ENCODE measurements around the gene SPINT1. TPM values are rescaled to one million over a fixed set of nuclear protein-coding genes. Genes with fewer than 3 reads are reported as not detected.

The SPINT1 gene
- total and polyA plus RNA-seq, 4 experiments from 2014 or later = 3.8 to 5.3 (median 4.0) TPM

DNA sequence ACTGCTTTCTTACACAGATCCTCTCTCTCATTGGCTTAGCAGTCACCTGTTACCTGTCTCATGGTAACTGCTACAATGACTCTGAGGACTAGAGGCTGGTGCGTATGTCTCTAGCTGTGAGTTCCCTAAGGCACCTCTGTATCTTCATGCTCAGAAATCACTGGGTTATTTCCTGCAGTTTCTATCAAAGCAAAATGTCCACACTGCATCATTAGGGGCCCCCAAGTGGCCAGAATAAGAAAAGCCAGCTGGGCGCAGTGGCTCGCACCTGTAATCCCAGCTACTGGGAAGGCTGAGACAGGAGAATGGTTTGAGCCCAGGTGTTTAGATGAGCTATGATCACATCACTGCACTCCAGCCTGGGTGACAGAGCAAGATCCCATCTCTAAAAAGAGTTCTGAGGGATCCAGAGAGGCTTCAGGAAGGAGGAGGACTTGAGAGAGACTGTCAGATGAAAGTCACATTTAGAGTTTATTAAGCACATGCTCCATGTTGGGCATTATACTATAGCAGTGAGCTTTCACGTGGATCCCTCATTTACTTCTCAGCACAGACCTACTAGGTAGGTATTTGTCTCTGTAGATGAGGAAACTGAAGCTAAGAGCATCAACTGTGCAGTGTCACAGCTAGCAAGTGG is 48.1 kb downstream of the SPINT1 start:
- Mint-ChIP-seq H3K4me3 (peak overlapping the region in 2 of 8 donors; percentile 20 to 49), H3K27ac (peak overlapping the region in 4 of 7 donors; percentile 12 to 57 (median 40)), H3K9me3 (no peaks in the 10 kb centered on the region), H3K27me3 (no peaks in the 10 kb centered on the region), H3K36me3 (peaks cover 0 to 13% of the 10 kb centered on the region in 2 donors), H3K4me1 (peaks cover 22 to 46% (median 32%) of the 10 kb centered on the region in 4 donors)
- peaks cover 21% of the 10 kb centered on the region for H3K4me1 ChIP-seq (ENCODE audit: insufficient read depth, low read length)
- H3K27me3 ChIP-seq (ENCODE audit: insufficient read depth, low read length) = no peaks in the 10 kb centered on the region
- CTCF ChIA-PET (ENCODE audit: partially characterized antibody) = interaction anchor here (0.6 to 6.1 kb wide), 18 partner anchors 9 to 294 kb away, joined by 3 to 200 read pairs (median 4); partner anchors contain the start of gene RHOV
- H3K36me3 ChIP-seq (ENCODE audit: insufficient read depth, low read length) = no peaks in the 10 kb centered on the region
- H3K9me3 ChIP-seq (ENCODE audit: control insufficient read depth in 1 of 2, low read length in 2 of 2) = no peaks in the 10 kb centered on the region
- intact Hi-C loops (cut with micrococcal nuclease) = loop anchor here (5.0 to 10.0 kb wide), 4 partner anchors 215 to 375 kb away; partner anchors contain the start of genes CCDC32, INO80 and RPUSD2
- DNase-seq = peak in 3 of 5 donors; percentile 16 to 34 (median 19)
- H3K27ac ChIP-seq (ENCODE audit: low read depth, low read length) = no peak overlapping the region
- no peak overlapping the region for H3K4me3 ChIP-seq (ENCODE audit: low read length in 2 of 2)
- POLR2A ChIA-PET (ENCODE audit: partially characterized antibody) = interaction anchor here (0.6 to 1.5 kb wide), 5 partner anchors 28 to 225 kb away, joined by 3 to 7 read pairs (median 3); no protein-coding TSS in a partner anchor

- Mint-ChIP-seq H3K27ac (peak overlapping the region in 6 of 7 donors; percentile 10 to 98 (median 42)), H3K36me3 (peaks cover 4 to 18% of the 10 kb centered on the region in 2 donors)
Measured at GRCh38 chr15:40892447-40893012, 48.7 kb downstream of the SPINT1 start.

DNA sequence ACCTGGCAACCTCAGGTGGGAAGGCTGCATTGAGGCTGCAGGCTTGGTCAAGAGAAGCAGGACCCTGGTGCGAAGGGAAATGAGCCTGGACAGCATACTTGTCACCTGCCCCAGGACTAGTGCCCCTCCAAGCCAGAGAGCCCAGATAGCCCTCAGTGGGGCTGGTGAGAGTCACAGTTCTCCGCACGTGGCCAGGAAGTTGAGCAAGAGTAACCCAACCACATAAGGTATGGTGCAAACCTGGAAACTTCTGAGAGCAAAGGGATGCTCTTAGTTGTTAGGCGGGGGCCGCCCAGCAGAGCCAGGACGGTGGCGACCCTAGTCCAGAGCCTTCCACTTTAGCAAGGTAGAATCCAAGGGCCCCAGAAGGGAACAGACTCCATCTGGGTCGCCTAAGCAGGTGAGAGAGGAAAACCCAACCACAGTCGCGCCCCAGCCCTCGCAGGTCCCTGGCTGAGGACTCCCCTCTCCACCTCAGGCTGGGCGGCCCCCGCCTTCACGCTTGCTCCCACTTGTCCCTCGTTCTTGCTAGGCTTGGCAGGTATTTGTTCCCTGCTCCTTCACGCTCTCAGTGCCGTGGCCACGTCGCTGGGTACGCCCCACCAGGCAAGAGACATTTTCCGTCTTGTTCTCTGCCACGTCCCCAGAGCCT is 49.3 kb downstream of the SPINT1 start:
- peak overlapping the region in 6 of 8 donors; percentile 33 to 99 (median 99) for H3K4me3 Mint-ChIP-seq
- CTCF ChIA-PET (ENCODE audit: partially characterized antibody) = interaction anchor here (0.6 to 6.3 kb wide), 16 partner anchors 11 to 303 kb away, joined by 3 to 245 read pairs (median 8); partner anchors contain the start of genes RAD51, RHOV and SPINT1

More at GRCh38 chr15:40892447-40893012, 48.7 kb downstream of the SPINT1 start:
- Mint-ChIP-seq H3K4me1 (peaks cover 22 to 50% (median 33%) of the 10 kb centered on the region in 4 donors), H3K27me3 (no peaks in the 10 kb centered on the region), H3K4me3 (peak overlapping the region in 4 of 8 donors; percentile 21 to 65 (median 36)), H3K9me3 (no peaks in the 10 kb centered on the region)
- Histone ChIP-seq H3K27ac (ENCODE audit: low read depth, low read length) (no peak overlapping the region), H3K27me3 (ENCODE audit: insufficient read depth, low read length) (no peaks in the 10 kb centered on the region), H3K4me1 (ENCODE audit: insufficient read depth, low read length) (peaks cover 21% of the 10 kb centered on the region), H3K9me3 (ENCODE audit: control insufficient read depth in 1 of 2, low read length in 2 of 2) (no peaks in the 10 kb centered on the region), H3K36me3 (ENCODE audit: insufficient read depth, low read length) (no peaks in the 10 kb centered on the region), H3K4me3 (ENCODE audit: low read length in 2 of 2) (no peak overlapping the region)
- CTCF ChIA-PET (ENCODE audit: partially characterized antibody) = interaction anchor here (0.6 to 6.1 kb wide), 18 partner anchors 8 to 293 kb away, joined by 3 to 200 read pairs (median 4); partner anchors contain the start of gene RHOV
- intact Hi-C loops (cut with micrococcal nuclease) = loop anchor here (5.0 to 10.0 kb wide), 4 partner anchors 215 to 375 kb away; partner anchors contain the start of genes CCDC32, INO80 and RPUSD2
- DNase-seq = no peak
- POLR2A ChIA-PET (ENCODE audit: partially characterized antibody) = interaction anchor here (1.2 to 1.5 kb wide), 3 partner anchors 29 to 224 kb away, joined by 3 to 7 read pairs (median 3); no protein-coding TSS in a partner anchor

GRCh38 chr15:40893733-40894680 is 50.2 kb downstream of the SPINT1 start, which contains the start of gene VPS18:
VPS18 (plus strand) TSS chr15:40894450; CDS start chr15:40894769, 319 bp downstream.
- peak within 1 kb of the TSS; percentile 95 to 99 (median 99) for H3K27ac Mint-ChIP-seq
- peak; percentile 97 to 98 (median 98) for DNase-seq
- H3K4me1 ChIP-seq (ENCODE audit: insufficient read depth, low read length) = peaks cover 21% of the 10 kb centered on the region
- H3K4me3 Mint-ChIP-seq = peak within 1 kb of the TSS; percentile 95 to 100 (median 99)
- ChIA-PET POLR2A (ENCODE audit: partially characterized antibody) (interaction anchor here (0.7 to 3.0 kb wide), 19 partner anchors 9 to 439 kb away, joined by 3 to 38 read pairs (median 5); partner anchors contain the start of genes CHAC1, CHP1, DNAJC17 and EXD1), CTCF (ENCODE audit: partially characterized antibody) (interaction anchor here (0.6 to 6.3 kb wide), 29 partner anchors 11 to 718 kb away, joined by 3 to 245 read pairs (median 4); partner anchors contain the start of genes CCDC32, CHP1, KNL1 and RAD51)
- H3K27ac ChIP-seq (ENCODE audit: low read depth, low read length) = peak within 1 kb of the TSS; percentile 86
- H3K4me3 ChIP-seq (ENCODE audit: low read length in 2 of 2) = peak within 1 kb of the TSS; percentile 53 to 86
- intact Hi-C loops (cut with micrococcal nuclease) = loop anchor here (1.0 to 10.0 kb wide), 11 partner anchors 10 to 377 kb away; partner anchors contain the start of genes CCDC32, CHP1, DNAJC17 and INO80
- H3K36me3 Mint-ChIP-seq = peaks cover 12 to 27% of the 10 kb centered on the region in 2 donors
- no peaks in the 10 kb centered on the region for H3K27me3 Mint-ChIP-seq
- H3K9me3 Mint-ChIP-seq = no peaks in the 10 kb centered on the region
- peaks cover 24 to 52% (median 36%) of the 10 kb centered on the region in 4 donors for H3K4me1 Mint-ChIP-seq
- no peaks in the 10 kb centered on the region for H3K9me3 ChIP-seq (ENCODE audit: control insufficient read depth in 1 of 2, low read length in 2 of 2)
- peaks cover 5% of the 10 kb centered on the region for H3K36me3 ChIP-seq (ENCODE audit: insufficient read depth, low read length)
- H3K27me3 ChIP-seq (ENCODE audit: insufficient read depth, low read length) = no peaks in the 10 kb centered on the region

More for the DNA sequence above, 49.3 kb downstream of the SPINT1 start:
- no peaks in the 10 kb centered on the region for H3K9me3 ChIP-seq (ENCODE audit: control insufficient read depth in 1 of 2, low read length in 2 of 2)
- H3K4me1 Mint-ChIP-seq = peaks cover 23 to 52% (median 34%) of the 10 kb centered on the region in 4 donors
- H3K27me3 ChIP-seq (ENCODE audit: insufficient read depth, low read length) = no peaks in the 10 kb centered on the region
- H3K36me3 Mint-ChIP-seq = peaks cover 7 to 20% of the 10 kb centered on the region in 2 donors
- no peak overlapping the region for H3K4me3 ChIP-seq (ENCODE audit: low read length in 2 of 2)
- no peak for DNase-seq
- no peaks in the 10 kb centered on the region for H3K9me3 Mint-ChIP-seq
- peaks cover 21% of the 10 kb centered on the region for H3K4me1 ChIP-seq (ENCODE audit: insufficient read depth, low read length)
- POLR2A ChIA-PET (ENCODE audit: partially characterized antibody) = interaction anchor here (1.0 to 3.0 kb wide), 5 partner anchors 14 to 129 kb away, joined by 3 to 38 read pairs (median 9); partner anchors contain the start of genes GCHFR and RHOV
- no peak overlapping the region for H3K27ac ChIP-seq (ENCODE audit: low read depth, low read length)
- H3K27me3 Mint-ChIP-seq = no peaks in the 10 kb centered on the region
- intact Hi-C loops (cut with micrococcal nuclease) = loop anchor here (5.0 to 10.0 kb wide), 4 partner anchors 216 to 376 kb away; partner anchors contain the start of genes CCDC32, INO80 and RPUSD2
- H3K27ac Mint-ChIP-seq = peak overlapping the region in 3 of 7 donors; percentile 37 to 98 (median 42)
- no peaks in the 10 kb centered on the region for H3K36me3 ChIP-seq (ENCODE audit: insufficient read depth, low read length)

GRCh38 chr15:40894681-40895448 is 51.0 kb downstream of the SPINT1 start:
- intact Hi-C loops (cut with micrococcal nuclease) = loop anchor here (1.0 to 10.0 kb wide), 11 partner anchors 9 to 378 kb away; partner anchors contain the start of genes CCDC32, CHP1, DNAJC17 and INO80
- Histone ChIP-seq H3K27ac (ENCODE audit: low read depth, low read length) (peak overlapping the region; percentile 86), H3K9me3 (ENCODE audit: control insufficient read depth in 1 of 2, low read length in 2 of 2) (no peaks in the 10 kb centered on the region), H3K4me1 (ENCODE audit: insufficient read depth, low read length) (peaks cover 21% of the 10 kb centered on the region), H3K4me3 (ENCODE audit: low read length in 2 of 2) (peak overlapping the region; percentile 53 to 86), H3K27me3 (ENCODE audit: insufficient read depth, low read length) (no peaks in the 10 kb centered on the region), H3K36me3 (ENCODE audit: insufficient read depth, low read length) (peaks cover 14% of the 10 kb centered on the region)
- Mint-ChIP-seq H3K27me3 (no peaks in the 10 kb centered on the region), H3K9me3 (no peaks in the 10 kb centered on the region), H3K27ac (peak overlapping the region; percentile 95 to 99 (median 99)), H3K4me1 (peaks cover 24 to 52% (median 36%) of the 10 kb centered on the region in 4 donors), H3K4me3 (peak overlapping the region; percentile 95 to 100 (median 99)), H3K36me3 (peaks cover 12 to 32% of the 10 kb centered on the region in 2 donors)
- ChIA-PET POLR2A (ENCODE audit: partially characterized antibody) (interaction anchor here (0.8 to 3.0 kb wide), 19 partner anchors 8 to 438 kb away, joined by 3 to 38 read pairs (median 5); partner anchors contain the start of genes CHAC1, CHP1, DNAJC17 and EXD1), CTCF (ENCODE audit: partially characterized antibody) (interaction anchor here (0.6 to 6.3 kb wide), 27 partner anchors 10 to 718 kb away, joined by 3 to 245 read pairs (median 5); partner anchors contain the start of genes CCDC32, CHP1, KNL1 and RAD51)
- peak; percentile 55 to 79 (median 59) for DNase-seq
